Measurements from ENCODE around the gene NRM. TPM values are rescaled to one million over a fixed set of nuclear protein-coding genes. Genes with fewer than 3 reads are reported as not detected.

NRM gene
- total RNA-seq, 2 experiments from 2014 or later: 25.8 to 36.4 TPM

GRCh38 chr6:30688569-30688968 lies 2.2 kb downstream of the NRM start:
- Mint-ChIP-seq H3K27me3 (no peaks in the 10 kb centered on the region), H3K4me3 (peak overlapping the region; percentile 100), H3K27ac (peak overlapping the region; percentile 89), H3K9me3 (ENCODE audit: low read depth) (no peaks in the 10 kb centered on the region), H3K36me3 (ENCODE audit: low read depth) (peaks cover 40% of the 10 kb centered on the region), H3K4me1 (peaks cover 42% of the 10 kb centered on the region)
- ATAC-seq: no peak
- intact Hi-C loops (cut with DNase I, micrococcal nuclease): loop anchor here in 1 of 2 experiments (10.0 kb wide), 2 partner anchors 364 to 624 kb away; partner anchors contain the start of genes POLR1H, PPP1R11 and TRIM39
- ChIA-PET POLR2A (interaction anchor here (0.6 to 1.7 kb wide), 3 partner anchors 28 to 1124 kb away, joined by 3 to 11 read pairs (median 4); partner anchors contain the start of gene MDC1), CTCF (interaction anchor here (0.6 to 3.1 kb wide), 8 partner anchors 8 to 395 kb away, joined by 3 to 16 read pairs (median 4); partner anchors contain the start of gene MDC1)
- DNase-seq: peak; percentile 30

GRCh38 chr6:30687659-30688431 lies 2.9 kb downstream of the NRM start:
- H3K27me3 Mint-ChIP-seq: no peaks in the 10 kb centered on the region
- peaks cover 47% of the 10 kb centered on the region for H3K36me3 Mint-ChIP-seq (ENCODE audit: low read depth)
- intact Hi-C loops (cut with DNase I, micrococcal nuclease): loop anchor here (1.0 to 10.0 kb wide), 7 partner anchors 33 to 623 kb away; partner anchors contain the start of genes ABCF1 (in 1 of the 2), GTF2H4 (in 1 of the 2), POLR1H (in 1 of the 2) and PPP1R11 (in 1 of the 2)
- H3K27ac Mint-ChIP-seq: peak overlapping the region; percentile 89
- H3K9me3 Mint-ChIP-seq (ENCODE audit: low read depth): no peaks in the 10 kb centered on the region
- DNase-seq (no peak), ATAC-seq (no peak)
- CTCF ChIA-PET: interaction anchor here (0.6 to 3.1 kb wide), 12 partner anchors 7 to 224 kb away, joined by 3 to 16 read pairs (median 4); partner anchors contain the start of gene MDC1
- H3K4me1 Mint-ChIP-seq: peaks cover 42% of the 10 kb centered on the region
- POLR2A ChIA-PET: interaction anchor here (0.6 to 1.7 kb wide), 9 partner anchors 9 to 1125 kb away, joined by 3 to 11 read pairs (median 3); partner anchors contain the start of genes MDC1 and PRR3
- H3K4me3 Mint-ChIP-seq: peak overlapping the region; percentile 100

GRCh38 chr6:30686908-30687658 lies 3.7 kb downstream of the NRM start:
- ATAC-seq: peak; percentile 20
- Mint-ChIP-seq H3K27ac (peak overlapping the region; percentile 89), H3K9me3 (ENCODE audit: low read depth) (no peaks in the 10 kb centered on the region), H3K4me1 (peaks cover 42% of the 10 kb centered on the region), H3K4me3 (peak overlapping the region; percentile 100), H3K36me3 (ENCODE audit: low read depth) (peaks cover 53% of the 10 kb centered on the region), H3K27me3 (no peaks in the 10 kb centered on the region)
- ChIA-PET CTCF (interaction anchor here (0.6 to 3.1 kb wide), 6 partner anchors 8 to 188 kb away, joined by 3 to 16 read pairs (median 6); partner anchors contain the start of gene MDC1), POLR2A (interaction anchor here (0.6 to 1.7 kb wide), 7 partner anchors 8 to 621 kb away, joined by 3 to 11 read pairs (median 3); partner anchors contain the start of genes MDC1 and PRR3)
- intact Hi-C loops (cut with DNase I, micrococcal nuclease): loop anchor here (1.0 to 10.0 kb wide), 11 partner anchors 30 to 622 kb away; partner anchors contain the start of genes MRPS18B (in 2 of the 2), PPP1R10 (in 2 of the 2), ABCF1 (in 1 of the 2) and FLOT1 (in 1 of the 2)
- peak; percentile 90 for DNase-seq

GRCh38 chr6:30686009-30686907 lies 4.5 kb downstream of the NRM start, which contains the start of gene PPP1R18:
Gene PPP1R18 (minus strand): TSS chr6:30686645. CDS start chr6:30686018, 627 bp downstream.
- intact Hi-C loops (cut with DNase I, micrococcal nuclease): loop anchor here (1.0 to 10.0 kb wide), 10 partner anchors 31 to 621 kb away; partner anchors contain the start of genes MRPS18B (in 2 of the 2), PPP1R10 (in 2 of the 2), FLOT1 (in 1 of the 2) and GNL1 (in 1 of the 2)
- CTCF ChIA-PET: interaction anchor here (1.0 to 2.2 kb wide), 2 partner anchors 36 to 144 kb away, joined by 5 to 9 read pairs; no protein-coding TSS in a partner anchor

GRCh38 chr6:30685157-30686008 lies 5.4 kb downstream of the NRM start:
- H3K27me3 Mint-ChIP-seq: no peaks in the 10 kb centered on the region
- ATAC-seq (no peak), DNase-seq (peak; percentile 59)
- H3K36me3 Mint-ChIP-seq (ENCODE audit: low read depth): peaks cover 70% of the 10 kb centered on the region
- peaks cover 36% of the 10 kb centered on the region for H3K4me1 Mint-ChIP-seq
- intact Hi-C loops (cut with DNase I, micrococcal nuclease): loop anchor here (1.0 to 10.0 kb wide), 10 partner anchors 32 to 621 kb away; partner anchors contain the start of genes MRPS18B (in 2 of the 2), PPP1R10 (in 2 of the 2), FLOT1 (in 1 of the 2) and GNL1 (in 1 of the 2)
- no peaks in the 10 kb centered on the region for H3K9me3 Mint-ChIP-seq (ENCODE audit: low read depth)
- peak overlapping the region; percentile 89 for H3K27ac Mint-ChIP-seq
- H3K4me3 Mint-ChIP-seq: peak overlapping the region; percentile 100
- POLR2A ChIA-PET: interaction anchor here (0.8 to 1.2 kb wide), 2 partner anchors 32 to 68 kb away, joined by 3 to 4 read pairs; partner anchors contain the start of genes MDC1, MRPS18B and PPP1R10
- CTCF ChIA-PET: interaction anchor here (0.9 to 2.4 kb wide), 5 partner anchors 32 to 143 kb away, joined by 3 to 11 read pairs (median 5); partner anchors contain the start of gene MDC1

More at GRCh38 chr6:30686009-30686907, 4.5 kb downstream of the NRM start, which contains the start of gene PPP1R18:
- H3K9me3 Mint-ChIP-seq (ENCODE audit: low read depth): no peaks in the 10 kb centered on the region
- peak; percentile 94 for DNase-seq
- no peaks in the 10 kb centered on the region for H3K27me3 Mint-ChIP-seq
- peak; percentile 27 for ATAC-seq
- peaks cover 37% of the 10 kb centered on the region for H3K4me1 Mint-ChIP-seq
- H3K27ac Mint-ChIP-seq: peak within 1 kb of the TSS; percentile 89
- POLR2A ChIA-PET: interaction anchor here (1.2 kb wide), 1 partner anchor 31 kb away, joined by 4 read pairs; the partner anchor contains the start of gene MDC1
- peaks cover 61% of the 10 kb centered on the region for H3K36me3 Mint-ChIP-seq (ENCODE audit: low read depth)
- H3K4me3 Mint-ChIP-seq: peak within 1 kb of the TSS; percentile 100

- no peaks in the 10 kb centered on the region for H3K27me3 Mint-ChIP-seq
- H3K9me3 Mint-ChIP-seq (ENCODE audit: low read depth): no peaks in the 10 kb centered on the region
- DNase-seq: peak; percentile 83
- peak overlapping the region; percentile 100 for H3K4me3 Mint-ChIP-seq
- ChIA-PET CTCF (interaction anchor here (0.5 to 2.4 kb wide), 5 partner anchors 18 to 143 kb away, joined by 3 to 11 read pairs (median 4); partner anchors contain the start of gene MDC1), POLR2A (interaction anchor here (0.8 to 1.2 kb wide), 2 partner anchors 33 to 67 kb away, joined by 3 to 4 read pairs; partner anchors contain the start of genes MDC1, MRPS18B and PPP1R10)
- H3K36me3 Mint-ChIP-seq (ENCODE audit: low read depth): peaks cover 77% of the 10 kb centered on the region
- peak overlapping the region; percentile 97 for H3K27ac Mint-ChIP-seq
- peaks cover 35% of the 10 kb centered on the region for H3K4me1 Mint-ChIP-seq
- intact Hi-C loops (cut with DNase I, micrococcal nuclease): loop anchor here in 1 of 2 experiments (5.0 to 10.0 kb wide), 4 partner anchors 337 to 620 kb away; partner anchors contain the start of genes POLR1H, PPP1R11, RPP21 and TRIM39
- ATAC-seq: no peak
Observed at GRCh38 chr6:30684386-30685156, 6.2 kb downstream of the NRM start.

- Mint-ChIP-seq H3K9me3 (ENCODE audit: low read depth) (no peaks in the 10 kb centered on the region), H3K4me3 (peak overlapping the region; percentile 100), H3K36me3 (ENCODE audit: low read depth) (peaks cover 81% of the 10 kb centered on the region), H3K4me1 (peaks cover 31% of the 10 kb centered on the region), H3K27ac (peak overlapping the region; percentile 97), H3K27me3 (no peaks in the 10 kb centered on the region)
- intact Hi-C loops (cut with DNase I, micrococcal nuclease): loop anchor here (2.0 to 10.0 kb wide), 7 partner anchors 131 to 619 kb away; partner anchors contain the start of genes HLA-E (in 1 of the 2), POLR1H (in 1 of the 2), PPP1R11 (in 1 of the 2) and RPP21 (in 1 of the 2)
- CTCF ChIA-PET: interaction anchor here (2.2 to 2.4 kb wide), 2 partner anchors 33 to 142 kb away, joined by 9 to 11 read pairs; partner anchors contain the start of gene MDC1
- no peak for DNase-seq
- POLR2A ChIA-PET: interaction anchor here (0.6 kb wide), 1 partner anchor 127 kb away, joined by 4 read pairs; the partner anchor contains the start of gene PRR3
- ATAC-seq: no peak
Observed at GRCh38 chr6:30683980-30684338, 6.8 kb downstream of the NRM start.
